HL-60 (cell line): ENCODE results near the gene IRS2.

Experiments used
- DNase-seq, 2 experiments: peaks; one replicate each; pipeline ENCODE4 v3.0.0-alpha.2; 2010 to 2020; ENCODE audit warnings: low read depth in 1 of 2, low spot score in 1 of 2
- H3K27ac ChIP-seq: fragments of 250-450 bp; sonication (Bioruptor Pico); replicated peaks from 2 replicates; pipeline ENCODE4 v1.5.1; 2020; ENCODE audit warnings: mild to moderate bottlenecking, moderate library complexity
- H3K27me3 ChIP-seq: fragments of 250-450 bp; sonication (Bioruptor Pico); 2 replicates; pipeline ENCODE4 v1.5.1; 2021; ENCODE audit warnings: mild to moderate bottlenecking, moderate library complexity; ENCODE audit not compliant: insufficient read depth, poor library complexity, severe bottlenecking
- H3K4me3 ChIP-seq: replicated peaks from 2 replicates; pipeline ENCODE4 v1.5.1; 2011; ENCODE audit warnings: mild to moderate bottlenecking, control low read depth, low read length; ENCODE audit not compliant: insufficient read depth
- CTCF ChIP-seq: IDR thresholded peaks from one replicate; pipeline ENCODE4 v1.5.1; 2011; ENCODE audit warnings: low read length, control low read depth, inconsistent platforms; ENCODE audit not compliant: insufficient read depth
- GABPA ChIP-seq: IDR thresholded peaks from 2 replicates; pipeline ENCODE4 v1.6.1; 2012; ENCODE audit warnings: low read depth
- POLR2AphosphoS5 ChIP-seq: IDR thresholded peaks from 2 replicates; pipeline ENCODE4 v1.6.1; 2012; ENCODE audit warnings: low read depth
- REST ChIP-seq: IDR thresholded peaks from 2 replicates; pipeline ENCODE4 v1.6.1; 2012; ENCODE audit warnings: low read depth; ENCODE audit not compliant: insufficient replicate concordance
- SPI1 ChIP-seq: IDR thresholded peaks from 2 replicates; pipeline ENCODE4 v1.6.1; 2012; ENCODE audit warnings: low read depth, mild to moderate bottlenecking, borderline replicate concordance

The IRS2 gene

GRCh38 chr13:109740721-109741120 lies 45.7 kb downstream of the IRS2 start:
- no peak for DNase-seq
- no peak for TF ChIP-seq SPI1
- no peak for TF ChIP-seq CTCF
- TF ChIP-seq POLR2AphosphoS5: no peak
- no peak for TF ChIP-seq REST
- Histone ChIP-seq H3K27me3 (no peaks in the 10 kb centered on the region), H3K4me3 (no peak overlapping the region), H3K27ac (no peak overlapping the region)

GRCh38 chr13:109740121-109740520 lies 46.3 kb downstream of the IRS2 start:
- H3K27ac ChIP-seq: no peak overlapping the region
- no peak for TF ChIP-seq CTCF
- no peak for TF ChIP-seq REST
- no peak for TF ChIP-seq POLR2AphosphoS5
- TF ChIP-seq GABPA: no peak
- TF ChIP-seq SPI1: no peak
- H3K27me3 ChIP-seq: no peaks in the 10 kb centered on the region
- no peak for DNase-seq
- no peak overlapping the region for H3K4me3 ChIP-seq

- TF ChIP-seq POLR2AphosphoS5 (no peak), CTCF (no peak), GABPA (no peak), REST (no peak), SPI1 (no peak)
Measured at GRCh38 chr13:109738298-109738746, 48.1 kb downstream of the IRS2 start.

More at GRCh38 chr13:109738298-109738746, 48.1 kb downstream of the IRS2 start:
- H3K4me3 ChIP-seq: no peak overlapping the region
- H3K27ac ChIP-seq: no peak overlapping the region
- no peaks in the 10 kb centered on the region for H3K27me3 ChIP-seq
- no peak for DNase-seq
